Stimulated activated naive CD4-positive, alpha-beta T cell treated with Interleukin-2 at 50 U/mL for 16 hours (primary cell): Measurements from ENCODE around the gene SYT17.

Experiments used
- DNase-seq: peaks from one replicate; lab custom pipeline; 2025; lab: John Stamatoyannopoulos, UW

SYT17 gene

GRCh38 chr16:19301931-19302330, 133.9 kb downstream of the SYT17 start:
- DNase-seq: no peak

- DNase-seq: no peak
Observed at GRCh38 chr16:19304750-19305149, 136.7 kb downstream of the SYT17 start.

GRCh38 chr16:19305443-19305842, 137.4 kb downstream of the SYT17 start:
- no peak for DNase-seq

GRCh38 chr16:19307587-19308241, 139.7 kb downstream of the SYT17 start:
- DNase-seq: no peak

GRCh38 chr16:19308392-19308791, 140.4 kb downstream of the SYT17 start:
- DNase-seq: no peak

GRCh38 chr16:19309178-19309577, 141.1 kb downstream of the SYT17 start:
- DNase-seq: no peak

GRCh38 chr16:19314718-19315425, 146.8 kb downstream of the SYT17 start:
- DNase-seq: no peak

GRCh38 chr16:19315889-19316433, 147.9 kb downstream of the SYT17 start:
- DNase-seq: no peak

GRCh38 chr16:19316846-19317245, 148.8 kb downstream of the SYT17 start:
- no peak for DNase-seq
